GOT3 (cell line): Measurements from ENCODE around the gene DISC1.
"Not testable (repeated sequence)": the region's sequence is repeated elsewhere in the genome, so short reads cannot be mapped to it uniquely, and the experiment has no call there.

Source experiments
- DNase-seq: peaks from one replicate; lab custom pipeline; 2025; ENCODE audit warnings: mixed read lengths; lab: John Stamatoyannopoulos, UW

The DISC1 gene

GRCh38 chr1:231887866-231888265 lies 261.3 kb downstream of the DISC1 start:
- DNase-seq, result no peak

GRCh38 chr1:231890791-231891190 lies 264.2 kb downstream of the DISC1 start:
- no peak for DNase-seq

DNA sequence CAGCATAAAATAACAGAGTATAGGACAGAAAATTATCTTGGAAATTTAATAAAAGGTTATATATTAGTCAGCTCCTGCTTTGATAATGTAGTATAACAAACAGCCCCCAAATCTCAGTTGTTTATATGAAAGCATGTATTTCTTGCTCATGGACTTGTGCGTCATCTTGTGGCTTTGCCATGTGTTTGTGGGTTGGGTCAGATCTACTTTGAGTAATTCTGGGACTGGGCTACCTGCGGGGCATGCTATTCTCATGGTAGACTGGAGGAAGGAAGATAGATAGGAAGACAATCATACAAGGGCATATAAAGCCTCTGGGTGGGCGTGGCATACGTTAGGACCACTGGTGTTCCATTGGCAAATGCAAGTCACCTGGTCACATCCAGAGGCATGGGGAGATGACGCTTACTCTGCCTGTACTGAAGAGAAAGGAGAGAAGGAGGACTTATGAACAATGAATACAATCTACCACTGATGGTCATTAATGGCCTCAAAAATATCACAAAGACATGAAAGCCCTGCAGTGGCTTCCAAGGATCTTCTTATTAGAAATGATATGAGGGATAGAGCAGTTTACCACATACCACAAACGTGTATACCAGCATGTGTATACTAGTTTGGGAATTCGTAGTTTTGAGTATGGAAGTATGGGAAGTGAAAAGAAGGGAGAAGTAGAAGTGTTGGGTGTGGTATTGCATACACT lies 267.0 kb downstream of the DISC1 start:
- DNase-seq, result no peak

DNA sequence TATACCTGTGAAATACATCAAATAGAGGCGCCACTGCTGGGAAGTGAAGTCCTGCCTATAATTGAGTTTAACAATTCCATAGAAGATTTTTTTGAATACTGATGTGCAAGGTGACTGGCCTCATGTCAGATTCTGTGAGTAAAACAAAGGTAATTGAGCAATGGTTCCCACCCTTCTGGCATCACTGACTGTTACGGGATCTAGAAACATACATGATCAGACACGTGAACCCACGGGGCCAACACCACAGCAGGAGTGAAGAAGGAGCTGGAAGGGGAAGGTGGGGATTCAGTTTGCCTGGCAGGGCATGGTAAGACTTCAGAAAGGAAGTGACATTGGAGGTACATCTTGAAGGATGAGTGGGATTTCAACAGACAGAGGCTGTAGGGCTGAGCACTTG lies 270.2 kb downstream of the DISC1 start:
- DNase-seq, result no peak

DNA sequence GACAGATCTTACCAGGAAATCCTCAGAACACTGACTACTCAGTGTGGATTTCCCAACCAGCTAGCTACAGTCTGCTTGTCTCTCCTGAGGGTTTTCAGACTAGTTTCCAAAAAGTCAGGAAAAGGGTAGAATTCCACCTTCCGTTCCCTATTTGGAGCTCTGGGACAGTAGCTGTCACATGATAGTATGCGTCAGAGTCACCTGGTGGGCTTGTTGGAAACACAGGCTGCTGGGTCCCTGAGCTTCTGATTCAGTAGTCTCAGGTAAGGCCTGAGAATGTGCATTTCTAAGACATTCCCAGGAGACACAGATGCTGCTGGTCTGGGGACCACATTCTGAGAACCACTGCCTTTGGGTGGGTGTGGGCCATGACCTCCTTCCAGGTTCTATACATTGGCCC lies 272.5 kb downstream of the DISC1 start:
- DNase-seq, result no peak

- no peak for DNase-seq
Observed at GRCh38 chr1:231899713-231900435, 273.3 kb downstream of the DISC1 start.

- DNase-seq, result no peak
Observed at GRCh38 chr1:231903586-231904081, 277.0 kb downstream of the DISC1 start.

DNA sequence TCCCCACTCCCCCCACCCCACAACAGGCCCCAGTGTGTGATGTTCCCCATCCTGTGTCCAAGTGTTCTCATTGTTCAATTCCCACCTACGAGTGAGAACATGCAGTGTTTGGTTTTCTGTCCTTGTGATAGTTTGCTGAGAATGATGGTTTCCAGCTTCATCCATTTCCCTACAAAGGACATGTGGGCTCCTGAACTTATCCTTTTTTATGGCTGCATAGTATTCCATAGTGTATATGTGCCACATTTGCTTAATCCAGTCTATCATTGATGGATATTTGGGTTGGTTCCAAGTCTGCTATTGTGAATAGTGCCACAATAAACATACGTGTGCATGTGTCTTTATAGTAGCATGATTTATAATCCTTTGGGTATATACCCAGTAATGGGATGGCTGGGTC lies 280.7 kb downstream of the DISC1 start:
- DNase-seq, result not testable (repeated sequence)

- no peak for DNase-seq
Observed at GRCh38 chr1:231913493-231913892, 286.9 kb downstream of the DISC1 start.

- DNase-seq, result no peak
Observed at GRCh38 chr1:231918239-231919015, 291.8 kb downstream of the DISC1 start.

DNA sequence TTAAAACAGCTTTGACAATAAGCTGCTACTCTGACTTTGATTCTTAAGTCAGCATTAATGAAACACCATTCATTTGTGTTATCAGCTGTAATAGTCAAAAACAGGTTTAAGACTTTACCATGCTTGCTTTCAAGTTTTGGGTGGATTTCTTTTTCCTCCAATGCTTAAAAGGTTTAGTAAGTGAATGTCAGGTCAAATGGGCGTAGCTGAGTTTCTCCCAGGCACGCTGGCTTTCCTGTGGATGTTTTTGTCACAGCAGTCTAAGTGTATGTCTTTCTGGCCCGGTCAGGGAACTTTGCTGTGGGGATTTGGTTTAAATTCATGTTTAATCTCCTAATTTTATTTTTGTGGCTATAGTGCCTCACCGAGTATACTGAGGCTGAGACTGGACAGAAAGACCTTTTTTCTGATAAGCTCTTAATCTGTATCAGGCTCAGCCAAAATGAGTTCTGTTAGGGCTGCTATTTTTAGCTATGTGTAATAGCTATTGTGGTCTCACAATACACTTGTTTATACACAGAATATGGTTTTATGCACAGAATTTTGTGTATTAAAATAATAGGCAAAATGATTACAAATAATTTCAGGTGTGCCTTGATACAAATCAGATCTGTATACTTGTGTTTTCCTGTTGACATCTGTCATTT lies 292.8 kb downstream of the DISC1 start:
- no peak for DNase-seq

DNA sequence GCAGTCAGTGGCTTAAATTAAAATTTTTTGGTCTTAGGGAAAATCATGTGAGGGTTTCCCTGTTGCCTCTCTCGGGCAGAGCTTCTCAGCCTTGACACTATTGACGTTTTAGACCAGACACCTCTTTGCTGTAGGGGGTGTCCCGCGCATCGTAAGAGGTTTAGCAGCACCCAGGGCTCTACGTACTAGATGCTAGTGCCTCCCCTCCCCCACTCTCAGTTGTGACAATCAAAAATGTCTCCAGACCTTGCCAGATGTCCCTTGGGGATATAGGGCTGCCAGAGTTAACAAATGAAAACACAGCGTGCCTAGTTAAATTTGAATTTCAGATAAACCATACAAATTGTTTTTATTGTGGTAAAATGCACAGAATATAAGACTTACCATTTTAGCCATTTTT lies 293.3 kb downstream of the DISC1 start:
- no peak for DNase-seq

GRCh38 chr1:231921646-231922345 lies 295.2 kb downstream of the DISC1 start:
- no peak for DNase-seq

- DNase-seq, result no peak
Observed at GRCh38 chr1:231923491-231924041, 297.0 kb downstream of the DISC1 start.

- DNase-seq, result no peak
Observed at GRCh38 chr1:231924180-231924579, 297.6 kb downstream of the DISC1 start.

DNA sequence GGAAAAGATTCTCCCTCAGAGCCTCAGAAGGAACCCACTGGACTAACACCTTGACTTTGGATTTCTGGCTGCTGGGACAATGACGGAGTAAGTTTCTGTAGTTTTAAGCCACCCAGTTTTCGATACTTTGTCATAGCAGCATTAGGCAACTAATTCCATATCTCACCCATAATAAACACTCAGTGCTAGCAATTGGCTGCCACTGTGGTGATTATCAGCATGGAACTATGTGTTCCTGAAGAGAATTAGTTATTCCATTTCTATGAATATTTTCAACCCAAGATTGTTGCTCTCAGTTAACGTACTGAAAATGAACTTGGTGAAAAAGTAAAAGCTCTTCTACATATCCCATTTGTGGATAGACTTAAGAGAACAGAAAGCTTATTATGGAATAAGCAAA lies 299.3 kb downstream of the DISC1 start:
- no peak for DNase-seq

GRCh38 chr1:231926340-231926739 lies 299.8 kb downstream of the DISC1 start:
- no peak for DNase-seq

- DNase-seq, result no peak
Observed at GRCh38 chr1:231926933-231927332, 300.3 kb downstream of the DISC1 start.

DNA sequence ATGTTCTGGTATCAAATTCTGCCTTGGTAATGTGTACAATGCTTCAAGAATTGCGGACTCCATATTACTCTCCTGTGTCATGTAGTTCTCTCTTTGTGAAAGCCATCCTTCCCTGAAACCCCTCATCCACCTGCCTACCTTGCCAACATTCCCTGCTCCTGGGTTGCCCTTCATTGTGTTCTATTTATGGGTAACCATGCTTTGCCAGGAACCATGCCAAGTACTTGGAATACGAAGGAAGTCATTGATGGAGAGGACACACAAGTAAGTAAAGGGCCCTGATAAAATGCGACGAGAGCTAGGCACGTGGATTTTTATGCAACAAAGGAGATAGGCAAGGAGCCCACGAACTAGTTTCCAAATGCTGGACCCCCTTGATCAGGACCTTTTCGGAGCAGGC lies 300.8 kb downstream of the DISC1 start:
- no peak for DNase-seq

GRCh38 chr1:231929311-231929710 lies 302.7 kb downstream of the DISC1 start:
- no peak for DNase-seq

DNA sequence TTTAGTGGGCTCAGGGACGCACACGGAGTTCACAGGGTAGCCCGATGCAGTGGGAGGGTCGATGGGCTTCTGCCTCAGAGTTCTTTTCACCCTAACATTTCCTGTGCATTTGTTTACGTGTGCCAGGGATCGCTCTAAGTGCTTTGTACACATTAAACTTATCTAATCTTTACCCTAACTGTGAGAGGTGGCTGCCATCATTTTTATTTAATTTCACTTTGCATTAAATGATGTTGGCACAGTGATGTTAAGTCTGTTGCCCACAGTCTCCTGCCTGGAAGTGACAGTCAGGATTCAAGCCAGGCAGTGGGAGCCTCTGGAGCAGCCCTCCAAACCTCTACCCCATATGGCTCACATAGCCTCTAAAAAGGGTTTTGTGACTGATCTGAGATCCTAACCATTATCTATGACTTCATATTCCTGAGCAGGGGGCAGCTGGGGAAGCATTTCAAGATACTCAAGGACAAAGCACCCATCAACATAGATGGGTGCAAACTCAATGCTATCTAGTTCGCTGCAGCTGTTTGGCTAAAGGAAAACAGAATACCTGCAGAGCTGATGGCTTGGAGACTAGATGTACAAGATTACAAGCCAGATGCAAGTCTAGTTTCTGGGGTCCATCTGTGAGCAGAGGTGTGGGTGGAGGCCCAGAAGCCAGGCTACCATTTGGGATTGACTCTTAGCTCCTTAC lies 303.8 kb downstream of the DISC1 start:
- DNase-seq, result no peak
